NB4 (cell line): ENCODE measurements around the gene SEPSECS.

Source experiments
- CTCF ChIP-seq: IDR thresholded peaks from one replicate; pipeline ENCODE4 v1.5.1; 2012; ENCODE audit warnings: low read depth, low read length
- MAX ChIP-seq: IDR thresholded peaks from 2 replicates; pipeline ENCODE4 v1.6.1; 2011; ENCODE audit warnings: low read depth, low read length
- MYC ChIP-seq: IDR thresholded peaks from 2 replicates; pipeline ENCODE4 v1.6.1; 2011; ENCODE audit warnings: low read depth, low read length
- POLR2A ChIP-seq: IDR thresholded peaks from 2 replicates; pipeline ENCODE4 v1.6.1; 2011; ENCODE audit warnings: mild to moderate bottlenecking; ENCODE audit not compliant: insufficient read length; ENCODE audit errors: extremely low read depth

GRCh38 chr4:25146076-25146475 is 14.2 kb downstream of the SEPSECS start:
- TF ChIP-seq MAX = no peak
- TF ChIP-seq POLR2A = no peak
- TF ChIP-seq CTCF = no peak
- no peak for TF ChIP-seq MYC
